AML-193 (cell line): ENCODE data around the gene ADGB.

ENCODE experiments used
- DNase-seq, 2 experiments: peaks; one replicate each; lab custom pipeline; 2025; lab: John Stamatoyannopoulos, UW

ADGB gene

DNA sequence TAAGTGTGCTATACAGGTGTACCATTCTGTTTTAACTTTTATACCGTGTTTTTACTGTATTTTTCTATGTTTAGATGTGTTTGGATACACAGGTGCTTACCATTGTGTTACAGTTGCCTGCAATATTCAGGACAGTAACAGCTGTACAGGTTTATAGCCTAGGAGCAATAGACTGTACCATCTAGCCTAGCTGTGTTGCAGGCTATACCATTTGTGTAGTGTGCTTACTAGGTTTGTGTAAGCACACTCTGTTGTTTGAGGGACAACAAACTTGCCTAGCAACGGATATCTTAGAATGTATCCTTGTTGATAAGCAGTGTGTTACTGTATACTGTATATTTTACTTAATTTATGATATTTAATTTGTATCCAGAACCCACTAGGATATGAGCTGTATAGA, 35.2 kb downstream of the ADGB start:
- DNase-seq: no peak

DNA sequence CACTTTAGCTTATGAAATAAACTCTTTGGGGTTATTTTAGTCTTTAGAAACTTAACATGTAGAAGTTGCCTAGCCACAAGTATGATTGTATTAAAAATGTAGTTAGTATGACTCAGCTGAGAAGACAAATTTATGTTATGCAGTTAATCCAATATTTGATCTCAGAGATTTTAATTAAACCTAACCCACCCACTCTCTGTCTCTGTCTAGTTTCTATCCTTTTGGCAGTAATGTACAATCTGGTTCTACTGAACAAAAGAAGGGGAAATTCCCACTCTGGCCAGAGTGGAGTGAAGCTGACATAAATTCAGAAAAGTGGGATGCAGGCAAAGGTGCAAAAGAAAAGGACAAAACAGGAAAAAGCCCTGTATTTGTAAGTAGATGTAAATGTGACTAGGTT, 36.4 kb downstream of the ADGB start:
- no peak for DNase-seq

DNA sequence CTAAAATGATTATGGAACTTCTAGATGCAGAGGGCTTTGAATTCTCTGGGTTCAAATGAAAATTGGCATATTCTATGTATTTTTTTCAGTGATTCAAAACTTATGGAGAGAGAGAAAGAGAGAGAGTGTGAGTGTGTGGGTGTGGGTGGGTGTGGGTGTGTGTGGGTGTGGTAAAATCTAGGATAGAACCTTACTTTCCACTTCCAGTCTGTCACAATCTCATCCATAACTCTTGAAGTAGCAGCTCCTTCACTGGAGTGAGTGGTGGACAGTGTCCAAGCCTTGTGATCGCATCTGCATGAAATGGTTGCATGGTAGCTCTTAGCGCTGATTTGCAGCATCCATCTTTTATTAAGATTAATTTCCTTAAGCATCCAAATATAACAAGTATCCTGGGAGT, 37.7 kb downstream of the ADGB start:
- no peak for DNase-seq

DNA sequence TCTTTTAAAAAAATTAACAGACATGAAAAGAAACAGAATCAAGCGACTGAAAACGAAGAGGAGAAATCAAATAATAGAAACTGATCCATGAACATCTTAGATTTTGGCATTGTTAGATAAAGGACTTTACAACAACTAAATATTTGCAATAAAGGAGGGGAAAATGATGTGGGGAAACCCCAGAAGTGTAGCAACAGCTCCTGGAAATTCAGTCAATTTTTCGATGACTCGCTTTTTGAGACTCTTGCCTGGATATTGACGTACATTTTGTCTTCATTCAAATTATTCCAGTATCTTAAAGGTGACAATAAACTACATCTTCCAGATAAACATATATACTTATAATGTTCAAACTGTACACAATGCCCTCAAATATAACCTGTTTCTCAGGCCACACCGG, 44.1 kb downstream of the ADGB start:
- no peak for DNase-seq

DNA sequence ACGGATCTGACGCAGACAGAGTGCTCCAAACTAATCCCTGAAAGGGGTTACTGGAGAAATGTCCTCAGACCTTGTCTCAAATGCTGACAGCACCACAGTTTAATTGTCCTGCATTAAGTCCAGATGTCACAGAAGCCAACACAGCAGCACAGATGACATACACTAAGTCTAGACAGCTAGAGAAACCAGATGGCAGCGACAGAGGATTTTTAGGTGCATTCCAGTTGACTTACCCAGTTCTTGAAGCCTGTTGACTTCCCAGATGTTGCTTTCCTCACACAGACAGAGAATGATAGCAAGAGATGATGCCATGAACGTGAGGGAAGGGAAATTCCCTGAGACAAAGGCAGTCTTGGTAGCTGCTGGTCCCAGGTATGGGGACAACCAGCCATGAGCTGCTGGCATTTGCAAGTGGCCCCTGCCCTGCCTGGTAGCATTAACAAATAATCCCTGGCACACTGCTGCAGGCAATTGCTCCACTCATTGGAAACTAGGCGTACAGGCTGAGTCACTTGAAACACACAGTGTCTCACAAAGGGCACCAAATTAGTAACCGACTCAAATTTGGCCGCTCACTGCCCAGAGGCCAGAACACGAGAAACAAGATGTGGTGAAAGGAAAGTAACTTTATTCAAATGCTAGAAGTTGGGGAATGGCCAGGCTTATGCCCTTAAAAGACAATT, 52.2 kb downstream of the ADGB start:
- DNase-seq: no peak

DNA sequence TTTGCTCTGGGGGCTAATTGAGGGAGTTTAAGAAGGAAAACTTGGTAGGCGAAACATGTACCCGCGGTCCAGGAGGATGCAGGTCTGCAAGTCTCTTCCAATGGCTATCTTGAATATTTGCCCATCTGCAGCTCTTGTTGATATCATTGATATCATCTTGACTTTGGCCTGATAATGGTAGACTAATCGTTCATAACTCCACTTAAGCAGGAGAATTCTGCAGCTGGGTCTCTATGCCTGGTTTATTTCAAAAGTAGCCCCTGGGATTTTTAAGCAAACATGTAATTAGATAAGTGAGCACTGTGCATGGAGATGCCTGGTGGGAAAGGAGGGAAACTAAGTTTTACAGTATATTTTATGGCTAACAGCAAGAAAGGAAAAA, 52.7 kb downstream of the ADGB start:
- DNase-seq: no peak

DNA sequence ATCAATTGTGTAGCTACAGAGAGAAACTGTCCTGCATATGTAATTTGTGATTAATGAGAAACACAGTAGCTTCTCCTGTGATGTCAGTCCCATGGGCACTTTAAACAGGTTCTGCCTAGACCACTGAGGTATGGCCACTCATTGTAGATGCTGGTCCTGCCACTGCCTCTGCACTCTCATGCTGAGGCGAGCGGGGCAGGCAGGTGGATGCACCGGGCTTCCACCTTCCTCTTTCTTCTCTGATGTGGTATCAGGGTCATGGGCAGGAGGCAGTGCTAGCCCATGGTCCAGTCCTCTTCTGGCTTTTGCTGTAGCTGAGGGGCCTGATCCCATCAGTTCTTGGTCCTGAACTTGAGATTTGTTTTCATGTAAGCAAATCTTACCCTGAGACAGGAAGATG, 58.7 kb downstream of the ADGB start:
- DNase-seq: no peak

DNA sequence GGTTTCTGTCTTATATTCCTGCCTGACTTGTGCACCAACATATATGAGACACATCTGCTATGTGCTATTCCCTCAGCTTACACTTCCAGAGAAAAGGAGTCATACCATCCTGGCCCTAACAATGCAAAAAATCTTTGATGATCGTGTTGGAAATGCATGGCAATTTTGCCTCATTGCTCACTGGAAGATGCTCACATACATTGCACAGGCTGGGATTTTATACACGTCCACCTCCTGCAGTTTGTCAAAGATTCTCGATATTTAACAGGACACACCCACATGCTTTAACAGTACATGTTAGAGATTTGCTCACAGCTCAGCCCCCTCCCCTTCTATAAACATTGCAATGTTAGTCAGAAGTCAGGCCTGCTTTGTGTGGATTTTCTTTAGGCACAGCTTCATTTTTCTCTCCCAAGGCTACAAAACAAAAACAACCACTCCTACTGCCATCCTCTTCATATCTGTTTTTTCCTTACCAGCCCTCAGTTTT, 66.1 kb downstream of the ADGB start:
- DNase-seq: no peak

DNA sequence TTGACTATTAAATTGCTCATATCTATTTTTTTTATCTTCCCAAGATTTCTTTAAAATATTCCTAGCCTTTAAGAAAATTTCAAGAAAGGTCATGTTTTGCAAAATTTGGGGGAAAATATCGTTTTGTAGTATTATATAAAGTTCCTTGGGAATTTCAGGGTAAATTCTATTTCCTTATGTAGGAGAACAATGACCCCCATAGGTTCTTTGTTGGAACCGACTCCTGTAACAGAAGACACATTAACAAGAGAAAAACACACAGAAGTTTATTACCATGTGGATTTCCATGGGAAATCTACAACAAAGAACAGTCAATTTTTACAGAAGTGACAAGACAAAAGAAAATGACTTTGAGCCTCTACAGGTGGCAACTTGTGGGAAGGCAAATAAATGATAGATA, 68.1 kb downstream of the ADGB start:
- DNase-seq: no peak

DNA sequence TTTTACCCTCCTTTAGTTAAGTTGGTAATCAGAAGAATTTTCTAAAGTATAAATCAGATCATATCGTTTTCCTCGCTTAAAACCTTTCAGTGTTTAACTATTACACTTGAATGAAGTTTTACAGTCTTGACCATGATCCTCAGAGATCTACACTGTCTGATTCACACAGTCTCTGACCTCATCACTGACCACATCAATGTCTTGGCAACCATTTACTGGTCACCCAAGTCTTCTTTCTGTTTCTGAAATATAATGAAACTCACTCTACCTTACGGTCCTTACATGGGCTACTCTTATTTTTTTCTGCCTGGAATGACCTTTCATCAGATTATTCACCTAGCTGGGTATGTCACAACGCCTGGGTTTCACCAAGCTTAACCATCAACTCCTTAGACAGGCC, 71.4 kb downstream of the ADGB start:
- DNase-seq: no peak

DNA sequence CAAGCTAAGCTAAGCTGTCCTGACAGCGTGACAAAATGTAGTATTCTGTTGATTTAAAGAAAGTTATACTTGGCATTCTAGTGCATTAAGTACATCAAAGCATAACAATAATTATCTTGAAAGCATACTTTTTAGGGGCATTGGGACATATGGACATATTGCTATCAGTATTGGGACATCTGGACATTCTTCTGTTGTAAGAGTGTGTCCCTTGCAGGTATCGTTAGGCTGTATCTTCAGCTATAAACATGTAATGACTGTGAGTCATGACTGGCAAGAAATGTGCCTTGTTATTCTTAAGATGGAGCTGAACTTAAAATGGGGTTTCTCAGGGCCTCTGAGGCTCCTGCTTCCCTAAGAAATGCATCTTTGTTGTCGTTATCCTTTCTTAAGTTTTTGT, 74.3 kb downstream of the ADGB start:
- DNase-seq: no peak

DNA sequence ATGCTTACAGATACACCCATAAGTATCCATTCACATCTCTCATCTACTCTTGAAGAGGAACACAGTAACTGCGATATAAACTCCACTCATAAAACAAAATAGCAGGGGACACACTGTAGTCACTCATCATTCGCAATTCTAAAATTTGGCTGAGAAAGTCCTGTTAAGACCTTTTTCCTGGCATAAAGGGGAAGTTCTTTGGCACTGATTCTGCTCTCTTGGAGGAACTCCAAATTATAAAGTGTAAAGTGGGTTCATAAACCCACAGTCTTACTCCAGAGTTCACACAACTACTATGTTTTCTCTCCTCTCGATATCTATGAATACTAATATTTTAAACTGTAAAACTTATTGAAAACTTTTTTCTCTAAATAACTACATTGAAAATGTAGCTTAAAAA, 80.6 kb downstream of the ADGB start:
- DNase-seq: peak; percentile 44 to 55

DNA sequence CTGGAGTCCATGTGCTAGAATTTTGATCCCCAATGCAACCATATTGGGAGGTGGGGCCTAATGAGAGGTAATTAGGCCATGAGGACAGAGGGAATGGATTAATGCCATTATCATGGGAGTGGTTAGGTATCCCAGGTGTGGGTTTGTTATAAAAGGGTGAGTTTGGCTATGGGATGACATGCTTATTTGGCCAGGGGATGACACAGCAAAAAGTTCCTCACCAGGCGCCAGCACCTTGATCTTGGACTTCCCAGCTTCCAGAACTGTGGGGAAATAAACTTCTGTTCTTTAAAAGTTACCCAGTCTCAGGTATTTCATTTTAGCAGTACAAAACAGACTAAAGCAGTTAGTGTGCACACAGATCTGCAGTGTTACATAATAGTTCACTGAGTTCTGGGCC, 84.1 kb downstream of the ADGB start:
- no peak for DNase-seq

DNA sequence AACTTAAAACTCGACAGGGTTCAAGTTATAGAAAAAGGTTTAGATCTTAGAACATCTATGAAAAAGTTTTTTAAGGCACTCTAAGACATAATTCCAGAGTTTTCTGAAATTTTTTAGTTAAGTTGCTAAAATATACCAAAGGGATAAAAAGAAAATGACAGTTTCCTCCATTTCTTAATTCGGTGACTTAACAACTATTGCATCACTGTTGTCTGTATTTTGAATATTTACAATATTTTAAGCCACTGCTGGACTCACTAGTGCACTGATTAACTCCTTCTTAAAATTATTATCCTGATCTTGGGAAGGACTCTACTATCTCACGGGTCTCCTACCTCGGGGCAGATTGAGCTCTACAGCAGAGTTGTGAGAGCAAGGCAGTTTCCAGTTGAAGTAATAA, 91.0 kb downstream of the ADGB start:
- DNase-seq: no peak

DNA sequence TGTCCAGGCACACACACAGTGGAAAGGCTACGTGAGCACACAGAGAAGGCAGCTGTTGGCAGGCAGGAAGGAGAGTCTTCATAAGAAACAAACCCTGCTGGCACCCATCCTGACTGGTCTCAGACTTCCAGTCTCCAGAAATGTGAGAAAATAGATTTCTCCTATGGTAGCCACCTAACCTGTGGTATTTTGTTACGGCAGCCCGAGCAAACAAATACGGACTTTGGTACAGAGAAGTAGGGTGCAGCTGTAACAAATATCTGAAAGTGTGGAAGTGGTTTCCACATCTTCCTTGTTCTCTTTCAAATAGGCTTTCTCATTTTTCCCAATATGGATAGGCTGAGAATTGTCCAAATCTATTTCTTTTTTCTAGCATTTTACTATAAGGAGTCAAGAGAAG, 94.6 kb downstream of the ADGB start:
- DNase-seq: no peak

DNA sequence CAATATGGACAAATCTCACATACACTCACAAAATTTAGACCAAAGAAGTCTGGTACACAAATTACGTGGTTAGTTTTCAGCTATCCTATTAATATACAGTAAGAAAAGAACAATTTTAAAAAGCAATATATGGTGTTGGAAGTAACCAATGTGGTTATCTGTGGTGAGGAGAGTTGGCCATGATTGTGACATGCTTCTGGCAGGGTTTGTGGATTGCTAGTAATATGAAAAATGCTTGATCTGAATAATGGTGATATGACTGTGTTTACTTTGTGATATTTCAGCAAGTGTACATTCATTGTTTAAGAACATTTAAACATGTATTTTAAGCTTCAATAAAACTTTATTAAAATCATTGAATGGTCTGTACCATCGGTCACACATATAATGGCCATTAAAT, 99.1 kb downstream of the ADGB start:
- DNase-seq: peak; percentile 23 to 38

DNA sequence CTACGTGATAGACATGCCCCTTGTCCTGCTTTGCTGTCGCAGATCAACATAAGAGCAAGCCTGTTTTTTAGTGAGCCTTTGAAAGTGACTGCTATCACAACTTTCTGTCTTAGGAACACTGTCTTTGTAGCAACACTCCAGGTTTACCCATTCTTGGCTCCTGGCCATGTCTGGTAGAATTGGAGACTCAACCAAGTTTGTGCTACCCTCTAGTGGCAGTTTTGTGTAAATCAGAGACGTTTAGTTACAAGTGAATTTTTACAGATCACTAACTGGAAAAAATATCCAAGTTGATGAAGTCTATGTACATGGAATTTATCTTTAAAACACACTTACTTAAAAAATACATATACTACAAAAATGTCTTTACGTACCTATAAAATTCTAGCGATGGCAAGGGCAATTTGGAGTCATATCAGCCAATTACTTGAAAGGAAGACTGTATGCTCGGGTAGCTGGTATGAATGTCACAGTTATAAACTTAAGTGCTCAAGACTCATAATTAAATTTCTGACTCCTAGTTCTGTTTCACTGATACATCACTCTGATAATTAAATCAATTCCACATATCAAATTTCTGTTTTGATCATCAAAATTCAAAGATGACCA, 101.4 kb downstream of the ADGB start:
- DNase-seq: peak; percentile 84 to 93

DNA sequence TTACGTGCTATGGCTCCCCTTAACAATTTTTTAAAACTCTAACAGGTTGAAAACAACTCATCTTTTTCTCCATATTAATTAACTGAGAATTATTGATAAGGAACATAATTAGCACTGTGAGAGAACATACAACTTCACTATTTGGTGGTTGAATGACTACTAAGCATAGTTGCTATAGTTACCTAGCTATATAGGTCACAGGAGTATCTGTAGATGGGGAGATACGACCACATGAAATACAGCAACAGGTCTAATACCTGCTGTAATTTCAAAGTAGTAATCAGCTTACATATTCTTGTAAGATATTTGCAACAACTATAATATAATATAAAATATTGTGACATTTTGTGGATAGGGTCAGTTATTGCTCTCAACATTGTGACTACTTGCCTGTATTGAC, 102.9 kb downstream of the ADGB start:
- DNase-seq: no peak

DNA sequence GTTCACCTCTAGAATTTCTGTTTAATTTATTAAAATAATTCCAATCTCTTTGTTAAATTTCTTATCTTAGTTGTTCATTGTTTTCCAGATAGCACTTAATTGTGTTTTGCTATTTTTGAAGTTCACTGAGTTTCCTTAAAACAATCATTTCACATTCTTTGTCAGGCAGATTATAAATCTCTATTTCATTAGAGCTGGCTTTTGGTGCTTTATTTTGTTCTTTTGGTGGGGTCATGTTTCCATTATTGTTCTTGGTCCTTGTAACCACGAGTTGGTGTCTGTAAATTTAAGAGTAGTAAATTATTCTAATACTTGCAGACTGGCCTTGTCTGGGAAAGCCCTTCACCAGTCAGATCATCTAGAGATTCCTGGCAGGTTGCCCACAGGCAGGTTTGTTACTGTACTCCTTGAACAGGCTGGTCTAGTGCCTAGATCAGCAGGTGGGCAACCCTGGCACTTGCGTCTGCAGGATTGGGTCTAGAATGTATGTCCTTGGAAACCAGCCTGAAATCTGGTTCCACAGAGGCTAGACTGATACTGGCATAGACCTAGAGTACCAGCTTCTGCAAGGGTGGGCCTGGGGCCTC, 110.4 kb downstream of the ADGB start:
- DNase-seq: no peak

DNA sequence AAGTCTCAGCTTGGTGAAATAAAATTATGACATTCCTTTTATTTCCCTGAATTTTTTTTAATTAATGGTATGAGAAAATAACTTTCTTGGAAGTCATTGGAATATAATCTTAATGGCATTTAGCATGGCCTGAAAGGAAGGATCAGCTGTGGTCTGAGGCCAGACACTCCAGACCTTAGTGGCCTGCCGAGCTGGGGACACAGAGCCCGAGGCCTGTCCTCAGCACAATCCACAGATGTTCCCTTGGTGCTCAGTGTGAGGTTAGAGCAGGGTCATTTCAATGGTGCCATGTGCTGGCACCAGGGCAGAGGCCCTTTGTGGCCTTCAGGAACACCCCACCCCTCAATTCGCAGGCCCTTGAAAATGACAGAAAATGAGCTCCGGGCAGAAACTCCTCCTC, 120.6 kb downstream of the ADGB start:
- no peak for DNase-seq

DNA sequence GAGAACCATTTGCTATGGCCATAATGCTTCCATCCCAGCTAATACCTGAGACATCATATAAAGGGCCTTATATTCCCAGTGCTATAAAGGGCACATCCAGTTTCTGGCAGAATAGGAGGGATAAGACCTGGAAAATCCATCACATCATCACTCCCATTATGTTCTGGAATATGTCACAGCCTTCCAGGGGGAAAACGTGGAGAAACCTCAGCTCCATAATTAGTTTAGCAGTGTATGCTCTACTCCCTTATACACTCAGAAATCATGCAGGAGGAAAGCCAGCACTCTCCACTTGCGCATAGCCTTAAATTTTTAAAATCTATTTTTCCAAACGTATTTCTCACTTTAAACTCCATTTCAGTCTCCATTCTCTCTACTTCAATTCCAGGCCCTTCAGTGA, 140.9 kb downstream of the ADGB start:
- DNase-seq: no peak

DNA sequence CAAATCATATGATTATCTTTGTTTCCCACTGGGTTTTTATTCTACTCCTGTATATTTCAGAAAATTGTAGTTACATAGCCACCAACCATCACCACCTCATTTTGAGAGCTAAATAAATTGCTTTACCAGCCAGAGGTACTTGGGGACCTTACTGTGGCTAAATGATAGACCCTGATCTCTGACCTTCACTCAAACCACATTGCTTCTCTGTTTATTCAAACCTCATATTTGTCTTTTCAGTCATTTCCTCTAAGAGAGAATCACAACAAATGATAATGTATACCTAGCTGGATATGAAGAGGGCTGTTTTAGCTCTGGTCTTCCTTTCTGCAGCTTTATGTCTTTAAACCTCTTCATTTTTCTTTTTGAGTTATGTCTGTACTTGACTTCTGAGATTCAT, 142.8 kb downstream of the ADGB start:
- no peak for DNase-seq

DNA sequence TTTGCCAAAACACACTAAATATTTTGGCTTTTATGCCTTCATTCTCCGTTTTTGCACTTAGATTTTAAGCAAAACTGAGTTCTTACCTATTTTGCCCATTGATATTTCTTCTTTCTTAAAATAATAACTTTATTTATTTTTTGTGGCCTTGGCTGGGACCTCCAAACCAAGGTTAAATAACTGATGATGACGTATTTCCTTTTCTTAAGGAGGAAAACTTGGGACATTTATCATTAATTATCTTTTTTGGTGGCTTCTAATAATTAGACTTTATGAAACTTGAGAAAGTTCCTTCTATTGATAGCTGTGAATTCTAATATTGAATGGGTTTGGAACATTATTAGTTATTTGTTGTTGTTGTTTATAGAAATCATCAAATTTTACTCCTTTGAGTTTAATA, 154.5 kb downstream of the ADGB start:
- no peak for DNase-seq

DNA sequence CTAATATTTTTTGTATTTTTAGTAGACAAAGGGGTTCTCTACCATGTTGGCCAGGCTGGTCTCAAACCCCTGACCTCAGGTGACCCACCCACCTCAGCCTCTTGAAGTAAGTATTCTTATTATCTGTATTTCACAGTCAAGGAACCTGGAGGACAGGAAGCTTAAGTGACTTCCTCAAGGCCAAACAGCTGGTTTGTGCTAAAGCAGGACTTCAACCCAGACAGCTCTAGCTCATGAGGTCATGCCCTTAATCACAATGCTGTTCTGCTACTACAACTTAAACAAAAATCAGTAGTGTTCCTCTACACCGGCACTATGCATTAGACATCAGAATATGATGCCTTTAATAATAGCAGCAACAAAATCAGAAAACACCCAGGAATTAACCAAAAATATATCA, 168.9 kb downstream of the ADGB start:
- DNase-seq: peak; percentile 71 to 74
